ENCODE data around the gene VSIR.

Gene VSIR

DNA sequence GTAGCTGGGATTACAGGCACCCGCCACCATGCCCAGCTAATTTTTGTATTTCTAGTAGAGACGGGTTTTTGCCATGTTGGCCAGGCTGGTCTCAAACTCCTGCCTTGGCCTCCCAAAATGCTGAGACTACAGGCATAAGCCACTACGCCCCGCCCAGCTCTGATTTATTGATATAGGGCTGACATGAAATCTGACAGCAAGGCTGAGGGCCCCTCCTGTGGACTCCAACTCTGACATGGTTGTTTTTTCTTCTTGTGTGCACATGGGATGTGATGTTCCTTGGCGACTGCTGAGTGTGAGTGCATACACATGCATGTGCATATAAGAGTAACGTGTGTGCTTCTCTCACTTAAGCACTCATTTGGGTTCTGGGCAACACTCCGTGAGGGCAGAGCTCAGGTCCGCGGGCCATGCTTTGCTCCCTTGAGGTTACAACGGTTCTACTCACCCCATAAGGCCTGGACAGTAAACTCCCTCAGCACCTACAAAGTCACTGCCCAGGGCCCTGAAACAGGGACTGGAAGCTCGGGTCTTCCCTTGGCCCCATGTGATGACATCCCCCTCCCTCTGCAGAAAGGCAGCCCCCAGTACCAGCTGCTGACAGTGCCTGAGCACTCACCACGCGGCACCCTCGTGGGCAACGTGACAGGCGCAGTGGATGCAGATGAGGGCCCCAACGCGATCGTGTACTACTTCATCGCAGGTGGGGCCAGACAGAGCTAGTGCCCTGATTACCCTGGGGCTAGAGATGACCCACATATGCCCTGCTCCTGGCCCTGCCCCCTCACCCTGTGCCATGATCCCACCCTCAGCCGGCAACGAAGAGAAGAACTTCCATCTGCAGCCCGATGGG is 33.6 kb upstream of the VSIR start:
- no peak for DNase-seq

GRCh38 chr10:71805776-71806703 is 32.7 kb upstream of the VSIR start:
- DNase-seq: no peak

DNA sequence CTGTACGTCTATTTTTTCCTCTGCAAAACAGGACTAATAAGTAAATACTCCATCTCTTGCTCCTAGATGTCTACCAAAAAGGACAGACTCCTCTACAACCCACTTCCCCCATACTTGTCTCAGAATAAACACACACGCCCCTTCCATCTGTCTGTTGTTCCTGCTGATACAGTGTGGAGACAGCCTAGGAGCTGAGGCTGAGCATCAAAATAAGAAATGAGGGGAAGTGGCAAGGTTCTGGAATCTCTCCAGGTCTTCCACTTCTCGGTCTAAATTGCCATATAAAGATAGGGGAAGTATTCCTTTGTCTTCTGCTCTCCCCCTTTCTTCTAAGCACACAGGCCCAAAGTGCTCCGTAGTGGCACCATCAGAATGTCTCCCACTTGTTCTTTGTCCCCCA is 30.8 kb upstream of the VSIR start:
- no peak for DNase-seq

- DNase-seq: no peak
Measured at GRCh38 chr10:71802715-71803488, 29.6 kb upstream of the VSIR start.

GRCh38 chr10:71802235-71802634 is 28.9 kb upstream of the VSIR start:
- no peak for DNase-seq

DNA sequence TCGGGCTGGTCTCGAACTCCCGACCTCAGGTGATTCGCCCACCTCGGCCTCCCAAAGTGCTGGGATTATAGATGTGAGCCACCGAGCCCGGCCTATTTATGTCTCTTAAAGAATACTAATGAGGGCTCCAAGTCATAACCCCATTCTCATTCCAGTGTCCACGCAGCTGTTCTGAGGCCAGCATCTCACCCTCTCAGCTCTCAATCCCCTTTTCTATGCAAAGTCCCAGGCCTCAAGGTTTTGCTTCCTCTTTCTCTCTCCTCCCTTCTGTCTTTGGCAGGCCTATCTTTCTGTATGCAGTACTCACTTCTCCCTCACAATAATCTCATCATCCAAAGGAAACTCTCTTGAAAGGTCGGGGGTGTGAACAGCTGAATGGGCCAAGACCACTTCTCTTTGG is 28.0 kb upstream of the VSIR start:
- no peak for DNase-seq

GRCh38 chr10:71799608-71800453 is 26.5 kb upstream of the VSIR start:
- no peak for DNase-seq

GRCh38 chr10:71799112-71799511 is 25.8 kb upstream of the VSIR start:
- DNase-seq: no peak

DNA sequence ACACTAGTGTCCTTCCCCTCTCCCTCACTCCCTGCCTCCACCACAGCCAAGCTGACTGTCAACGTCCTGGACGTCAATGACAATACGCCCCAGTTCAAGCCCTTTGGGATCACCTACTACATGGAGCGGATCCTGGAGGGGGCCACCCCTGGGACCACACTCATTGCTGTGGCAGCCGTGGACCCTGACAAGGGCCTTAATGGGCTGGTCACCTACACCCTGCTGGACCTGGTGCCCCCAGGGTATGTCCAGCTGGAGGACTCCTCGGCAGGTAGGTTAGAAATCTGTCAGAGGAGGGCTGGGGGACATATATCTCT is 24.9 kb upstream of the VSIR start:
- DNase-seq: no peak

DNA sequence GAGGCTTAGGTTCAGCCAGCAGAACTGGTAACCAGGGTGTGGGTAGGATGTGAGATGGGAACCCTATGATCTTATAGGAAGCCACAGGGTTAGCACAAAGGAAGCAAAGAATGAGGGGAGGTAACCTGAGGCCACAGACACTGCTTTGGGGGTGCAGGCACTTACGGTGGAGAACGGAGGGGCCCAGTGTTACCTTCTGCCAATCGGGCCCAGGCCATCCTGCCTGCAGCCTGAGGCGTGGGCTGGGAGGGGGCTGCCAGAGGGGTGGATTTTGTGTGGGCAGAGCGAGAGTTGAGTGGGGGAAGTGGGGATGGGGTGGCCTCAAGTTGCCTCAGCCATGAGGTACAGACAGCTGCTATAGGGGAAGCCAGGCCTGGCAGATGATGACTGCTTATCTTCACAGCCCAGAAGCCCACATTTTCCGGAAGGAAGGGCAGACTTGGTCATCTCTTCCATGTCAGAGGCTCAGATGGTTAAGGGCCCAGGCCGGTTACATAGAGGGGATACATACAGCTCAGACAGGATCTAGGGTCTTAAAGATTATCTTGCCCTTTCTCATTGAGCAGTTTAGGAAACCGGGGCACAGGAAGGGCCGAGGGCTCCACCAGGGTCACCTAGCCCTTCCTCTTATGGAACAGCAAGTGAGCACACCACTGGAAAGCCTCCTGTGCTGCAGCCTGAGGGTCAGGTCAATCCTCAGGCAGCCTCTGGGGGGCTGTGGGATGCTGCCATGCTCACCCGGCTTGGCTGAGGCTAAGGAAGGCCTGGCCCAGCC is 24.4 kb upstream of the VSIR start:
- no peak for DNase-seq

- no peak for DNase-seq
Measured at GRCh38 chr10:71796749-71797405, 23.6 kb upstream of the VSIR start.

GRCh38 chr10:71795248-71795647 is 21.9 kb upstream of the VSIR start:
- no peak for DNase-seq

DNA sequence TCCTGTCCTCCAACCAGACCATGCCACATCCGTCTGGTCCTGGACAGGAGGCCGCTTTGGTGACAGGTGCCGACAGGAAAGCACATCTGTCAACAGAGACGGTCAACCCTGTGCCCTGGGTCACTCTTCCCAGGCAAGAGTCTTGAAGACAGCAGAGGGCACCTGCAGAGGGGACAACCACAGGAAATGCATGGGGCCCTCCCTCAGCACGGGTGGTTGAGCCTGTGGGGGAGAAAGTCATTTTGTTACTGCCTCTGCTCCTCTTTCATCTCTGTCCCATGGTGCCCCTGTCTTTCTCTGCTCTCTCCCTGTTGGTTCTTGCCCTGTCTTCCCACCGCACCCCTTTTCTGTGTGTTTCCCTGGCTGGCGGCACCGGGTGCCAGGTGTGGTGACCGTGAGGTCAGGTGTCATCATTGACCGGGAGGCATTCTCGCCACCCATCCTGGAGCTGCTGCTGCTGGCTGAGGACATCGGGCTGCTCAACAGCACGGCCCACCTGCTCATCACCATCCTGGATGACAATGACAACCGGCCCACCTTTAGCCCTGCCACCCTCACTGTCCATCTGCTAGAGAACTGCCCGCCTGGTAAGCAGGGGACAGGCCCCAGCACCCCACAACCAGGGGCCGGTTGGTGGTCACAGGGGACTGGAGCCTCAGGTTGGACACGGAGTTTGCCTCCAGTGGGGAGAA is 17.6 kb upstream of the VSIR start:
- DNase-seq: no peak

DNA sequence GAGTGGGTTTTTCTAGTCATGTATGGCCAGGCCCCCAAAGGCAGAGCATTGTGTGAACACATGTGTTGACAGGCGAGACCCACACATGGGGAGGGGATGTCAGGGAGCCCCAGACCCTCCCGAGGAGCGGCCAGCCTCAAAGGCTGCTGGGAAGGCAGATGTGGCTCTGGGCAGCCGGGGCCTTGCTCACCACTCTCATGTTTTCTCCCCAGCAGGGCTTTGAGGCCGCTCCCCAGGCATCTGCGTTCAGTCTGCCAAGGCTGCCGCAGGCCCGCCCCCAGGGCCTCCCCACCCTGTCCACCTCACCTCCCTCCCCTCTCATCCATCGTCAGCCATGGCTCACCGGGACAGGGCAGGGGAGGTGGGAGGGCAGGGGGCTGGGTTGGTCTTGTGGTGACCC is 16.6 kb upstream of the VSIR start:
- no peak for DNase-seq

- DNase-seq: no peak
Measured at GRCh38 chr10:71788954-71789353, 15.6 kb upstream of the VSIR start.

DNA sequence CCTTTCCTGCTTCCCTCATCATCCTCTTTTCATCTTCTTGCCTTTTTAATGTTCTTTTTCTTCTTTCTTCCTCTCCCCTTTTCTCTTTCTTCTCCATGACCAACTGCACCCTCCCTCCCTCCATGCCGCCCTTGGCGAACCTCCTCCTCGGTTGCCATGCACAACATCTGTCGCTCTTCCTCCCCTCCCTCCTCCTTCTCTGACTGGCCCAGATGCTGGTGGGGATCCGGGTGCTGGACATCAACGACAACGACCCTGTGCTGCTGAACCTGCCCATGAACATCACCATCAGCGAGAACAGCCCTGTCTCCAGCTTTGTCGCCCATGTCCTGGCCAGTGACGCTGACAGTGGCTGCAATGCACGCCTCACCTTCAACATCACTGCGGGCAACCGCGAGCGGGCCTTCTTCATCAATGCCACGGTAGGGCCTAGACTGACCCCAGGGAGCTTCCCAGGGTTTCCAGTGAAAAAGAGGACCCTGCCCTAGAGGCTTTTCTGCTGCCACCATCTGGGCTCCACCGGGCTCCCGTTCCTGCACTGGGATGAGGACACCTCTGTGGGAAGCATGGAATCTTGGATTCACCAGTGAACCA is 11.5 kb upstream of the VSIR start:
- no peak for DNase-seq

DNA sequence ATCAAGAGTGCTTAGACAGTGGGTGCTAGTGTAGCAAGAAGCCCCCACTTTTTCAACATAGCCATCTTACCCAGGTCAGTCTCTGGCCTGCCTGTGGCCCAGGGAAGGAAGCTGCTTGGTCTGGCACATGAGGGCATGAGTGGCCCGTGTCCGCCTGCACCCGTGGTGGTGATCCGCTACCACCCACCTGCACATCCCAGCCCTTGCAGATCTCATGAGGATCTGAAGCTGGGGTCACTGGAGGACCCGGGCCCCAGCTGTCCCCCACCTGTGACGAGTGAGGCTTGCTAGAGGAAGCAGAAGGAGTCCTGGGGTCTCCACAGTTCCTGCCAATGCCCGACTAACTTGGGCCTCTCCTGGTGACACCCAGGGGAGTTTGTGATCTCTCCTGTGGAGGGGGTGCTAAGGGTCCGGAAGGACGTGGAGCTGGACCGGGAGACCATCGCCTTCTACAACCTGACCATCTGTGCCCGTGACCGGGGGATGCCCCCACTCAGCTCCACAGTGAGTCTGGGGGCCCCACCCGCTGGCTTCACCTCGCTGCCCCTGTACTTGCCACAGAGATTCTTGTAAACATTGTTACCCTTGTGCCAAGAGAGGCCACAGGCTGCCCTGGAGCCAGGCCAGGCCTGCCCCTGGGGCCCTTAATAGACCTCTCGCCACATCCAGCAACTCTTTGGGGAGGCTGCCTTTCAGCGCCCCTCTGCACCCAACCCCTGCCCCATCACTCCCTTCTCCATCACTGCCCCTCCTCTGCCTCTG is 10.8 kb upstream of the VSIR start:
- DNase-seq: no peak

- no peak for DNase-seq
Measured at GRCh38 chr10:71782917-71783490, 9.7 kb upstream of the VSIR start.
